Naive thymus-derived CD8-positive, alpha-beta T cell (primary cell): ENCODE measurements around the gene MTNR1B. TPM values are rescaled to one million over a fixed set of nuclear protein-coding genes. Genes with fewer than 3 reads are reported as not detected.

Source experiments
- ATAC-seq, 2 donors: fragments of 150-1000 bp; cut with Tn5 transposase in 1 of 2; sonication (Bioruptor Pico), chemical (Tn5 transposase) in 1 of 2; 1 replicate in 1 of 2; 2 replicates in 1 of 2; pipeline ENCODE4 v1.10.0; 2021; ENCODE audit warnings: mild to moderate bottlenecking in 2 of 2, moderate library complexity in 2 of 2
- POLR2A ChIA-PET: fragments of 350-600 bp; sonication (Branson Sonifier 250); formaldehyde crosslinking; loops from one replicate; lab custom pipeline; 2021; ENCODE audit warnings: antibody characterized with exemption; lab: Charles Lee
- DNase-seq, 10 donors: peaks; one replicate each; pipeline versions ENCODE4 v3.0.0 to v3.0.0-alpha.2; 2020 to 2022
- H3K27ac Mint-ChIP-seq, 10 donors: one replicate each; pipeline ENCODE4 v1.8.0; 2020 to 2022; ENCODE audit warnings: mild to moderate bottlenecking in 10 of 10, mixed read lengths in 10 of 10, moderate library complexity in 4 of 10, inconsistent platforms in 1 of 10
- H3K27me3 Mint-ChIP-seq, 5 donors: one replicate each; pipeline ENCODE4 v1.8.0; 2021 to 2022; ENCODE audit warnings: mixed read lengths in 5 of 5
- H3K36me3 Mint-ChIP-seq, 3 donors: one replicate each; pipeline ENCODE4 v1.8.0; 2020 to 2022; ENCODE audit warnings: mixed read lengths in 3 of 3, mild to moderate bottlenecking in 2 of 3, inconsistent platforms in 1 of 3
- H3K4me1 Mint-ChIP-seq, 4 donors: one replicate each; pipeline ENCODE4 v1.8.0; 2021 to 2022; ENCODE audit warnings: mixed read lengths in 4 of 4
- H3K4me3 Mint-ChIP-seq, 10 donors: one replicate each; pipeline ENCODE4 v1.8.0; 2020 to 2022; ENCODE audit warnings: mild to moderate bottlenecking in 10 of 10, mixed read lengths in 10 of 10, moderate library complexity in 6 of 10, inconsistent platforms in 1 of 10
- H3K9me3 Mint-ChIP-seq, 9 donors: one replicate each; pipeline ENCODE4 v1.8.0; 2020 to 2022; ENCODE audit warnings: mixed read lengths in 9 of 9, mild to moderate bottlenecking in 3 of 9, inconsistent platforms in 1 of 9, moderate library complexity in 1 of 9
- polyA plus RNA-seq, 3 donors: library from polyadenylated mRNA; unstranded; fragments of 300-500 nt; fragmentation: Illumina TruSeq; gene quantifications; one replicate each; pipeline ENCODE4 v1.2.3, GENCODE V29; 2021
- total RNA-seq, 8 experiments: library from RNA in 2 of 8; stranded (reverse) in 2 of 8; gene quantifications; one replicate each; pipeline ENCODE4 v1.2.3 and lab custom pipeline; 2021 to 2026

MTNR1B gene
- total and polyA plus RNA-seq, 5 experiments from 2014 or later: not detected

DNA sequence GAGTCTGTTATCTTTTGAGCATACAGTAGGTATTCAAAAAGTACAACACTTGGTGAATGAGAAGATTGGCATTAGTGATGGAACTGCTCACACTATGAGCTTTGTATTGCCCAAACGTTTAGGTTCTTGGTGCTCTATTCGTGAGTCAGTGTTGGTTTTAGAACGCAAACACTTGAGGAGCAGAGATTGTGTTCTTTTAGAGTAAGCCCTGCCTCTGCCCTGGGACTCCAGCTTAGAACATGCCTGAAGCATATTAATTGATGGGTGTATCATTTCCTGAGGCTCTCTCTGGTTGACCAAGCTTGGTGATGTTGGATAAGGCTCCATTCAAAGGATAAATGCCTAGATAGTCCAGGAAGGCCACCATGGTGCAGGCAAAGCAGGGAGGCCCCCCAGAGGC lies 10.9 kb downstream of the MTNR1B start:
- POLR2A ChIA-PET: no interaction called here
- no peaks in the 10 kb centered on the region for H3K4me1 Mint-ChIP-seq
- no peaks in the 10 kb centered on the region for H3K36me3 Mint-ChIP-seq
- H3K27me3 Mint-ChIP-seq: peaks cover 0 to 19% (median 9%) of the 10 kb centered on the region in 5 donors
- H3K4me3 Mint-ChIP-seq: no peak overlapping the region
- ATAC-seq (no peak), DNase-seq (no peak)
- H3K9me3 Mint-ChIP-seq: peaks cover 0 to 9% (median 0%) of the 10 kb centered on the region in 9 donors
- H3K27ac Mint-ChIP-seq: no peak overlapping the region

DNA sequence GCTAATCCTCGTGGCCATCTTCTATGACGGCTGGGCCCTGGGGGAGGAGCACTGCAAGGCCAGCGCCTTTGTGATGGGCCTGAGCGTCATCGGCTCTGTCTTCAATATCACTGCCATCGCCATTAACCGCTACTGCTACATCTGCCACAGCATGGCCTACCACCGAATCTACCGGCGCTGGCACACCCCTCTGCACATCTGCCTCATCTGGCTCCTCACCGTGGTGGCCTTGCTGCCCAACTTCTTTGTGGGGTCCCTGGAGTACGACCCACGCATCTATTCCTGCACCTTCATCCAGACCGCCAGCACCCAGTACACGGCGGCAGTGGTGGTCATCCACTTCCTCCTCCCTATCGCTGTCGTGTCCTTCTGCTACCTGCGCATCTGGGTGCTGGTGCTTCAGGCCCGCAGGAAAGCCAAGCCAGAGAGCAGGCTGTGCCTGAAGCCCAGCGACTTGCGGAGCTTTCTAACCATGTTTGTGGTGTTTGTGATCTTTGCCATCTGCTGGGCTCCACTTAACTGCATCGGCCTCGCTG lies 12.1 kb downstream of the MTNR1B start:
- H3K4me3 Mint-ChIP-seq: no peak overlapping the region
- ATAC-seq: no peak
- POLR2A ChIA-PET: no interaction called here

DNA sequence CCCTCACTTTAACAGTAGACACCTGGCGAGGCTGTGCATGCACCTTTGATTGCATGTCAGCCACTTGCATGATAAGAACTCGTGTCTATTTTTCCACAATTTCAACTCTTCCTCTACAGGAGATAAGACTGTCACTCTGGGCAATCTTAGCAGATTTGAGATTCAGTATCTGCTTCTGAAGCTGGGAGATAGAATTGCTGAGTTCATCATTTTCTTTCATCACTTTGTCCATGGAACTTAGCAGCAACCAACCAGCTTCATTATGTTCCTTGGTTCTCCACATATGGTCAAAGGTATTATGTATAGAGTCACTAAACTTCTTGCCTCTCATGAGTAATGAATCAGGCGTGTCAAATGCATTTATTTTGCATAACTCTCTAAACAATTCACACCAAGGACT lies 17.1 kb downstream of the MTNR1B start:
- ATAC-seq (no peak), DNase-seq (no peak)
- peaks cover 0 to 11% (median 8%) of the 10 kb centered on the region in 5 donors for H3K27me3 Mint-ChIP-seq
- H3K9me3 Mint-ChIP-seq: peaks cover 0 to 19% (median 9%) of the 10 kb centered on the region in 9 donors
- peaks cover 0 to 2% (median 0%) of the 10 kb centered on the region in 3 donors for H3K36me3 Mint-ChIP-seq
- H3K4me3 Mint-ChIP-seq: no peak overlapping the region
- H3K4me1 Mint-ChIP-seq: no peaks in the 10 kb centered on the region
- POLR2A ChIA-PET: no interaction called here
- H3K27ac Mint-ChIP-seq: no peak overlapping the region

More for the DNA sequence above, 12.1 kb downstream of the MTNR1B start:
- Mint-ChIP-seq H3K36me3 (no peaks in the 10 kb centered on the region), H3K9me3 (peaks cover 0 to 10% (median 0%) of the 10 kb centered on the region in 9 donors), H3K4me1 (no peaks in the 10 kb centered on the region), H3K27me3 (peaks cover 0 to 19% (median 9%) of the 10 kb centered on the region in 5 donors), H3K27ac (peak overlapping the region in 1 of 10 donors; percentile 21)
- DNase-seq: no peak

DNA sequence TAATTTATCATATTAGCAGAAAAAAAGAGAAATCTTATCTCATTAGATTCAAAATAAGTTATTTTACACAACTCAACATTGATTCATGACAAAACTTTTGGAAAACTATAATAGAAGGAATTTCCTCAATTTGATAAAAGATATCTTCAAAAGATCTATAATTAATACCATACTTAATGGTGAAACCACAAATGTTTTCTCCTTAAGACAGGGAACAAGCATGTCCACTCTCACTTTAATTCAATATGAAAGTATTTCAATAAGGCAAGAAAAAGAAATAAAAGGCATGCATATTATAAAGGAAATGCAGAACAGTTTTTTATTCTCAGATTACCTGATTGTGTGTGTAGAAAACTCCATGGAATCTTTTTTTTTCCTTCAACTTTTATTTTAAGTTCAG lies 23.6 kb downstream of the MTNR1B start:
- H3K4me1 Mint-ChIP-seq: no peaks in the 10 kb centered on the region
- ATAC-seq: no peak
- POLR2A ChIA-PET: no interaction called here

DNA sequence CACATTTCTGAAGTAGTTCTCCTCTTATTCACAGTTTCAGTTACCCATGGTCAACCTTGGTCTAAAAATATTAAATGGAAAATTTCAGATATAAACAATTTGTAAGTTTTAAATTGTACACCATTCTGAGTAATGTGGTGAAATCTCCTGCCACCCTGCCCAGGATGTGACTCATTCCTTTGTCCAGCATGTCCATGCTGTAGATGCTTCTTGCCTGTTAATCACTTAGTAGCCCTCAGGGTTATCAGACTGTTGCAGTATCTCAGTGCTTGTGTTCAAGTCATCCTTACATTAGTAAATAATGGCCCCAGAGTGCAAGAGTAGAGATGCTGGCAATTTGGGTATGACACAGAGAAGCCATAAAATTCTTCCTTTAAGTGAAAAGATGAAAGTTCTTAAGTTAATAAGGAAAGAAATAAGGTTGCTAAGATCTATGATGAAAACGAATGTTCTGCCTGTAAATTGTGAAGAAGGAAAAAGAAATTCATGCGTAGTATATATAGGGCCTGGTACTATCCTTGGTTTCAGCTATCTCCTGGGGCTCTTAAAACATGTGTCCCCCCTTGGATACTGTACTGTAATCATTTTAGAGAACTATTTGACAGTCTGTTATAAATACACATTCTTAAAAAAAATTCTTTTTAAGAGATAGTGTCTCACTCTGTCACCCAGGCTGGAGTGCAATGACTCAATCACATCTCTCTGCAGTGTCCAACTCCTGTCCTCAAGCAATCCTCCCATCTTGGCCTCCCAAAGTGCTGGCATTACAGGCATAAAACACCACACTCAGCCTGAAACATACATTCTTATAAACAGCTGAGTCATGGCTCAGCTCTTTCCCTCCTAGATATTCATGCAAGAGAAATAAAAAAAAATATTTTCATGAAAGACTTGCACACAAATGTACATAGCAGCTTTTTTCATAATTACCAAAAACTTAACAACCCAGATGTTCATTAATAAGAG lies 31.3 kb downstream of the MTNR1B start:
- POLR2A ChIA-PET: no interaction called here
- no peak for DNase-seq
- H3K27me3 Mint-ChIP-seq: peaks cover 0 to 9% (median 3%) of the 10 kb centered on the region in 5 donors
- H3K36me3 Mint-ChIP-seq: no peaks in the 10 kb centered on the region
- H3K4me1 Mint-ChIP-seq: no peaks in the 10 kb centered on the region
- H3K9me3 Mint-ChIP-seq: peaks cover 0 to 12% (median 6%) of the 10 kb centered on the region in 9 donors
- no peak overlapping the region for H3K27ac Mint-ChIP-seq
- no peak for ATAC-seq
- H3K4me3 Mint-ChIP-seq: no peak overlapping the region

More for the DNA sequence above, 23.6 kb downstream of the MTNR1B start:
- H3K27ac Mint-ChIP-seq: no peak overlapping the region
- DNase-seq: no peak
- H3K9me3 Mint-ChIP-seq: peaks cover 0 to 19% (median 10%) of the 10 kb centered on the region in 9 donors
- peaks cover 0 to 2% (median 0%) of the 10 kb centered on the region in 3 donors for H3K36me3 Mint-ChIP-seq
- H3K4me3 Mint-ChIP-seq: no peak overlapping the region
- peaks cover 0 to 11% (median 2%) of the 10 kb centered on the region in 5 donors for H3K27me3 Mint-ChIP-seq

DNA sequence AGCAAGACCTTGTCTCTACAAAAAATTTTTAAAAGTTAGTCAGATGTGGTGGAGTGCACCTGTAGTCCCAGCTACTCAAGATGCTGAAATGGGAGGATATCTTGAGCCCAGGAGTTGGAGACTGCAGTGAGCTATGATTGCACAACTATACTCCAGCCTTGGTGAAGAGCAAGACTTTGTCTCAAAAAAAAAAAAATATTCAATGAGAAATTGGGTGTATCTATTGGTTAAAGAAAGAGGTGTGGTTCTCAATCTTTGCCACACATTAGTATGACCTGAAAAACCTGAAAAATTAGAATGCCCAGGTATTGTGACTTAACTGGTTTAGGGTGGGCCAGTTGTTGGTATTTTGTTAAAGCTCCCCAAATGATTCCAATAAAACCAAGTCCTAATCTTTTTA lies 32.4 kb downstream of the MTNR1B start:
- Mint-ChIP-seq H3K4me1 (no peaks in the 10 kb centered on the region), H3K27ac (no peak overlapping the region), H3K9me3 (peaks cover 0 to 20% (median 10%) of the 10 kb centered on the region in 9 donors), H3K27me3 (peaks cover 0 to 11% (median 3%) of the 10 kb centered on the region in 5 donors), H3K4me3 (no peak overlapping the region), H3K36me3 (peaks cover 0 to 5% (median 0%) of the 10 kb centered on the region in 3 donors)
- no peak for ATAC-seq
- no peak for DNase-seq
- POLR2A ChIA-PET: no interaction called here

DNA sequence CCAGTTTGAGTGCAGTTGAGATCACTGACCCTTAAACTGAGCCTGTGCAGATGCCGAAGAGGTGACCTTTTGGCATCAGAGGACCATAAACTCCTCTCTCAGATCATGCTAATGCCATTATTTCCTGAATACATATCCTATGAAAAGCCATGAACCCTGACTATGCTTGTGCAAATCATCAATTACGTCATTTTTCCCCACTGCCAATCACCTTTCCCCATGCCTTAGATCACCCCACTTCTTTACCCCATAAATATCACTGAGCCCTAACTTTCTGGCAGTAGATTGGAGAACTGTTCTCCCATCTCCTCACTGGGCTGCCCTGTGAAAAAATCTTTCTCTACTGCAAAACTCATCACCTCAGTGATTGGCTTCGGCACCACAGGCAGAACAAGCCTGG lies 32.9 kb downstream of the MTNR1B start:
- Mint-ChIP-seq H3K36me3 (peaks cover 0 to 5% (median 0%) of the 10 kb centered on the region in 3 donors), H3K9me3 (peaks cover 0 to 23% (median 10%) of the 10 kb centered on the region in 9 donors), H3K27me3 (peaks cover 0 to 11% (median 3%) of the 10 kb centered on the region in 5 donors), H3K4me3 (no peak overlapping the region), H3K4me1 (no peaks in the 10 kb centered on the region), H3K27ac (peak overlapping the region in 1 of 10 donors; percentile 30)
- no peak for DNase-seq
- POLR2A ChIA-PET: no interaction called here
- no peak for ATAC-seq

DNA sequence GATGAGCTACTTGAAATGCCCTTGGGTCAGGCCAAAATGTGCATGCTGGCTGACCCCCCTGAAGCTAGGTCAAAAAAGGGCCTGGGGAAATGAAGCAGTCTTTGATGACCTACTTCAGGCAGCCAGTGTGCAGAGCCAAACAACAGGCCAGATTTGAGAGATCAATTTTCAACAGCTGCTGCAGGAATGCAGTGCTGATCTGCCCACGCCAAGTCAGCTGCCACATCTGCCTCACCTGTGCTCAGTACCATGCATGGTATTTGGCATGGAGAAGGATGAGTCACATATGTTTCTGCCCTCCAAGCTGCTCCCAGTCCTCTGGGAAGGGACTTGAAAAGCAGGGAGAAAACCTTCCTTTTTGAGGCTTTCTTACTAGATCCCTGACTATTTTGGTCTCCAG lies 35.8 kb downstream of the MTNR1B start:
- no peak overlapping the region for H3K27ac Mint-ChIP-seq
- H3K4me1 Mint-ChIP-seq: no peaks in the 10 kb centered on the region
- DNase-seq: no peak
- POLR2A ChIA-PET: interaction anchor here (0.6 kb wide), 1 partner anchor 927 kb away, joined by 3 read pairs; no protein-coding TSS in a partner anchor
- no peak for ATAC-seq
- H3K27me3 Mint-ChIP-seq: peaks cover 0 to 11% (median 3%) of the 10 kb centered on the region in 5 donors
- H3K4me3 Mint-ChIP-seq: no peak overlapping the region
- H3K36me3 Mint-ChIP-seq: peaks cover 0 to 5% (median 0%) of the 10 kb centered on the region in 3 donors
- peaks cover 0 to 29% (median 10%) of the 10 kb centered on the region in 9 donors for H3K9me3 Mint-ChIP-seq

DNA sequence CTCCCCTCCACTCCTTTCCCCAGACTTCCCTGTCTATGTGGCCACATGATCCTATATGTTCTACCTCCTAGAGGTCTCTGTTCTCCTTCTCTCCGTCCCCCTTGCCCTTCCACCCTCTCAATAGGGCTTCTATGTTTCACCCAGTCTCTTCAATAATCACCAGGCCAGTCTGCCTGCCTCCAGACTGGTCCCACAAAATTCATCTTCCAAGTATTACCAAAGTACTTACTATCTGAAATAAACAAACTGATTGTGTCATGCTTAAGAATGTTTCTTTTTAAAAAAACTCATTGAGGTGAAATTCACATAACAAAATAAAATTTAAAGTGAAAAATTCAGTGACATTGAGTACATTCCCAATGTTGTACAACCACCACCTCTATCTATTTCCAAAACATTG lies 44.2 kb downstream of the MTNR1B start:
- Mint-ChIP-seq H3K4me3 (no peak overlapping the region), H3K9me3 (peaks cover 0 to 10% (median 5%) of the 10 kb centered on the region in 9 donors), H3K27me3 (peaks cover 2 to 13% (median 5%) of the 10 kb centered on the region in 5 donors), H3K27ac (no peak overlapping the region), H3K4me1 (no peaks in the 10 kb centered on the region), H3K36me3 (no peaks in the 10 kb centered on the region)
- DNase-seq (no peak), ATAC-seq (no peak)
- POLR2A ChIA-PET: no interaction called here

DNA sequence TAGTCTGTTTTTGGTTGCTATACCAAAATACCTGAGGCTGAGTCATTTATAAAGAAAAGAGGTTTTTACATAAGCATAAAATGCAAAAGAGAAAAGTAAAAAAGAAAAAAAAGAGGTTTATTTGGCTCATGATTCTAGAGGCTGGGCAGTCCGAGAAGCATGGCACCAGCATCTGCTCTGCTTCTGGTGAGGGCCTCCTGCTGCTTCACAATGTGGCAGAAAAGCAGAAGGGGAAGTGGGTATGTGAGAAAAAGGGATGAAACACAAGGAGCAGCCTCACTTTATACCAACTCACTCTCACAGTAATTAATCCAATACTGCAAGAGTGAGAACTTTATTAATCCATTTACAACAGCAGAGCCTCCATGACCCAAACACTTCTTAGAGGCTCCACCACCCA lies 47.1 kb downstream of the MTNR1B start:
- POLR2A ChIA-PET: no interaction called here
- H3K4me3 Mint-ChIP-seq: no peak overlapping the region
- no peak overlapping the region for H3K27ac Mint-ChIP-seq
- H3K9me3 Mint-ChIP-seq: peaks cover 0 to 10% (median 5%) of the 10 kb centered on the region in 9 donors
- ATAC-seq: no peak
- H3K36me3 Mint-ChIP-seq: no peaks in the 10 kb centered on the region
- DNase-seq: no peak
- no peaks in the 10 kb centered on the region for H3K4me1 Mint-ChIP-seq
- peaks cover 4 to 28% (median 15%) of the 10 kb centered on the region in 5 donors for H3K27me3 Mint-ChIP-seq

DNA sequence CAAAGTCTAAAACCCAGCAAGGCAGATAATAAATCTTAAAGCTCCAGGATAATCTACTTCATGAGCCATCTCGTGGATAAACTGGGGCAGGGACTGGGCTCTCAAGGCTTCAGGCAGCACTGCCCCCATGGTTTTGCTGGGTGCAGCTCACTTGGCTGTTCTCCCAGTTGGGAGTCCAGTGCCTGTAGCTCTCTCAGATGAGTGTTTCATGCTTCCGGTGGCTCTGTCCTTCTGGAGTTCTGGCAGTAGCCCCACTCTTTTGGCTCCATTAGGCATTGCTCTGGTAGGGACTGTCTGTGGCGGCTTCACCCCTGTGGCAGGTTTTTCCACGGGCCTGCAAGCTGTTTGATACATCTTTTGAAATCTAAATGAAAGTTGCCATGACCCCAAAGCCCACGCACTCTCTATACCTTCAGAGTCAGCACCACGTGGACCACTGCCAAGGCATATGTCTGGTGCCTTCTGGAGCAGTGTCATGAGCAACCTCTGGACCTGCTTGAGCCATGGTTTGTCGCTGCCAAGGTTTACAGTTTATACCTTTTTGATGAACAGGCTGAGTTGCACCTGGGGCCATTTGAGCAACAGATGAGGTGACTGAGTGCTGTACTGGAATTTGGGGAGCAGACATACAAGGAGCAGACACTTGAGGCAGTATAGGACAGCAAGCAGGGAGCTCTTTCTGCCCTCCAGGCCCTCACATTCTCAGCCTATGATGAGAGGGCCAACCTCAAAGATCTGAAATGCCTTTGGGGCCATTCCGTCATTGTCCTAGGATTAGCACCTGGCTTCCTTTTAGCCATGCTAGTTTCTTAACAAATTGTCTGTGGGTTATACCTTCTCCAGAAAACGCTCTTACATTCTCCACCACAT lies 48.6 kb downstream of the MTNR1B start:
- Mint-ChIP-seq H3K36me3 (no peaks in the 10 kb centered on the region), H3K27ac (no peak overlapping the region), H3K4me1 (no peaks in the 10 kb centered on the region), H3K27me3 (peaks cover 4 to 27% (median 15%) of the 10 kb centered on the region in 5 donors), H3K9me3 (peaks cover 0 to 10% (median 4%) of the 10 kb centered on the region in 9 donors), H3K4me3 (no peak overlapping the region)
- POLR2A ChIA-PET: no interaction called here
- DNase-seq: no peak
- no peak for ATAC-seq
